ENCODE measurements around the gene HPN.
"Not testable (repeated sequence)": the region's sequence is repeated elsewhere in the genome, so short reads cannot be mapped to it uniquely, and the experiment has no call there.

HPN gene

DNA sequence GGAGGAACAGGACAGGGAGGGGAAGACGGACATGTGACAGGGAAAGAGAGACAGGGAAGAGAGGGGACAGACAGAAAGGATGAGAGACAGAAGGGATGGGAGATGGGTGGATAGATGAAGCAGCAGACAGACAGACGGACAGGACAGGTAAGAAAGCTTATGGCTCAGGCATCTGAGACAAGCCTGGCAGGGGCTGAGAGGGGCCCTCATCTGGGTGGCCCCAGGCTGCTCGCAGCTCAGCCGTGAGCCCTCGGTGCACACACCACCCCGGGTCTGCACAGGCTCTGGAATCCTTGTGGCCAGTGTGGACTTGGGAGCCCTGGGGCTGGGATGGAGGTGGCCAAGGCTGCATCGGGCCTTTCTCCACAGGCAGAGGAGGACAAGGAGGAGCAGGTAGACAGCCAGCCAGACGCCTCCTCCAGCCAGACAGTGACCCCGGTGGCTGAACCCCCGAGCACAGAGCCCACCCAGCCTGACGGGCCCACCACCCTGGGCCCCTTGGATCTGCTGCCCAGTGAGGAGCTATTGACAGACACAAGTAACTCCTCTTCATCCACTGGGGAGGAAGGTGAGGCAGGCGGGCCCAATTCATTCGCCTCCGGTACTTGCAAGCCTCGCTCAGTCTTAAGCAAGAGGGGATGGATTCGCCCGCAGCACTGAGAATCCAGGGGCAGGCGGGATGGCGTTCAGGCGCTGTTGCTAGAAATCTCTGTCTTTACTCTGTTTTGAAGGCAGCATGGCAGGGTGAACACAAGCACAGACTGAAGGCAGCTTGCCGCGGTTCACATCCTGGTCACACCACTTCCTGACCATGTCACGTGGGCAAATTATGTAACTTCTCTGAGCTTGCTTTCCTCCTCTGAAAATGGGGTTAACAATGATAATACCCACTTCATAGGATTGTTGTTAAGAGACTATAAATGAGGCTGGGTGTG lies 27.4 kb upstream of the HPN start:
- no peaks in the 10 kb centered on the region for H3K27me3 Mint-ChIP-seq (ENCODE audit: low read depth)
- no peak for DNase-seq (ENCODE audit: low spot score)

DNA sequence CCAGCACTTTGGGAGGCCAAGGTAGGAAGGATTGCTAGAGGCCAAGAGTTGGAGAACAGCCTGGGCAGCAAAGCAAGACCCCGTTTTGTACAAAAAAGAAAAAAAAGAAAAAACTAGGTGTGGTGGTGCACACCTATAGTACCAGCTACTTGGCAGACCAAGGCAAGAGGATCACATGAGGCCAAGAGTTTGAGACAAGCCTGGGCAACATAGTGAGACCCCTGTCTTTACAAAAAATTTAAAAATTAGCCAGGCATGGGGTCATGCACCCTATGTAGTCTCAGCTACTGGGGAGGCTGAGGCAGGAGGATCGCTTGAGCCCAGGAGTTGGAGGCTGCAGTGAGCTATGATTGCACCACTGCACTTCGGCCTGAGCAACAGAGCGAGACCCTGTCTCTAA lies 26.7 kb upstream of the HPN start:
- Mint-ChIP-seq H3K4me1 (ENCODE audit: low read depth) (peaks cover 26% of the 10 kb centered on the region), H3K4me3 (peak overlapping the region; percentile 63), H3K27ac (peak overlapping the region; percentile 78), H3K36me3 (ENCODE audit: low read depth) (peaks cover 57% of the 10 kb centered on the region)
- H3K9me3 Mint-ChIP-seq; DNase-seq (ENCODE audit: low spot score); H3K27me3 Mint-ChIP-seq (ENCODE audit: low read depth): not testable (repeated sequence)

More for the DNA sequence above, 27.4 kb upstream of the HPN start:
- Mint-ChIP-seq H3K36me3 (ENCODE audit: low read depth) (peaks cover 59% of the 10 kb centered on the region), H3K27ac (peak overlapping the region; percentile 78), H3K9me3 (no peaks in the 10 kb centered on the region), H3K4me1 (ENCODE audit: low read depth) (peaks cover 26% of the 10 kb centered on the region), H3K4me3 (peak overlapping the region; percentile 63)

DNA sequence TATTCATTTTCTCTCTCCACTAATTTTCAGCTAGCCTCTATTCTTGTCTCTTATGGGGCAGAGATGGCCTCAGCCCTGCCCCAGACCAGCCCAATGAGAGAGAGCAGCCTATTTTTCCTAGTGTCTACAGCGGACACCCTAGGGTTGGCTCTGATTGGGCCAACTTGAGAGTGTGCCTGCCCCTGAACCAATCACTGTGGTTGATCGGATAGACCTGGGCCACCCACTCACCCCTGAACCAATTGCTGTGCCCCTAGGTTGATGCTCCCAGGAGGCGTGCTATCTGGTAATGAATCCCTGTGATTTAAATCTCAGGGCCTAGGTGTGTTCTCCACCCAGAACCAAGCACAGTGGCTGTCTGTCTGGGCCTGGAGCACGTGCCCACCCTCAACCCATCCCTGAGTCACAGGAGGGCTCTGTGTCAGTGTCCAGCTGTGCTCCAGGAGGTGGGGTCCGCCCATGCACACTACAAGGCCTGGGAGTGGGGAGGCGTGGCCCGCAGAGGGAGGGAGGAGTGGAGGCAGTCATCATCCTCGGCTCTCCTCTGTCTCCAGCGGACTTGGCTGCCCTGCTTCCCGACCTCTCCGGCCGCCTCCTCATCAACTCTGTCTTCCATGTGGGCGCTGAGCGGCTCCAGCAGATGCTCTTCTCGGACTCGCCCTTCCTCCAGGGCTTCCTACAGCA lies 26.1 kb upstream of the HPN start:
- no peak overlapping the region for H3K27ac Mint-ChIP-seq
- peaks cover 61% of the 10 kb centered on the region for H3K36me3 Mint-ChIP-seq (ENCODE audit: low read depth)
- no peak for DNase-seq (ENCODE audit: low spot score)
- H3K9me3 Mint-ChIP-seq: no peaks in the 10 kb centered on the region
- H3K4me3 Mint-ChIP-seq: no peak overlapping the region
- H3K27me3 Mint-ChIP-seq (ENCODE audit: low read depth): no peaks in the 10 kb centered on the region
- H3K4me1 Mint-ChIP-seq (ENCODE audit: low read depth): peaks cover 26% of the 10 kb centered on the region

DNA sequence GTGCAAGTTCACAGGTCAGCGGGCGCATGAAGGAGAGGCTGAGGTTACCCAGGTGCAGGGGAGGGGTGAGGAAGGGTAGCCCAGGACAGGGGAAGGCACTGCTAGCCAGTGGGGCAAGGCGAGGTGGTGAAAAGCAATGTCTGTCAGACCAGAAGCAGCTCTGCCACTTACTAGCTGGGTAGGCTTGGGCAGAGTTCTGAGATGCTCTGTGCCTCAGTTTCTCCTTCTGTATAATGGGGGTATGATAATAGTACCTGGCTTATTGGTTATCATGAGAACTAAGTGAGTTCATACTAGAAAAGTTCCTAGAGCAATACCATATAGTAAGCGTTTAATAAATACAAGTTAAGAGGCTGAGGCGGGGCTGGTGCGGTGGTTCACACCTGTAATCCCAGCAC lies 25.6 kb upstream of the HPN start:
- Mint-ChIP-seq H3K27ac (no peak overlapping the region), H3K4me1 (ENCODE audit: low read depth) (peaks cover 26% of the 10 kb centered on the region), H3K9me3 (no peaks in the 10 kb centered on the region), H3K27me3 (ENCODE audit: low read depth) (no peaks in the 10 kb centered on the region), H3K36me3 (ENCODE audit: low read depth) (peaks cover 61% of the 10 kb centered on the region), H3K4me3 (no peak overlapping the region)
- no peak for DNase-seq (ENCODE audit: low spot score)

DNA sequence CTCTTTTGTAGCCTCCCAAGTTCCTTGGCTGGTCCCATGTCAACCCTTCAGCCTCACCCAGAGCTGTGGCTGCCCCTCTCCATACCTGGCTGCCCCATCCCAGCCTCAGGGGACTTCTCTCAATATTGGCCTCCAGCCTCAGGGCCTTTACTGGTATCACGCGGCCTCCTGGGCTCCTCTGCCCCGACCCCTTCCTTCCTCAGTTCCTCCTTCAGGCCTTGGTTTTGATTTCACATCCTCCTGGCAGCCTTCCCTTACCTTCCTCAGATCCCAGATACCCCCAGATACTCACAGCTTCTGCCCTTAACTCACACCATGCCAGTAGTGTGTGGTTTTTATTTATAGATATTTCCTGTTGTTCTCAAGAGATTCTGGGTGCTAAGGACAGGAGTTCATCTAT lies 24.0 kb upstream of the HPN start:
- Mint-ChIP-seq H3K4me1 (ENCODE audit: low read depth) (peaks cover 20% of the 10 kb centered on the region), H3K27me3 (ENCODE audit: low read depth) (no peaks in the 10 kb centered on the region), H3K27ac (peak overlapping the region; percentile 10), H3K9me3 (no peaks in the 10 kb centered on the region), H3K4me3 (no peak overlapping the region), H3K36me3 (ENCODE audit: low read depth) (peaks cover 61% of the 10 kb centered on the region)
- DNase-seq (ENCODE audit: low spot score): no peak

DNA sequence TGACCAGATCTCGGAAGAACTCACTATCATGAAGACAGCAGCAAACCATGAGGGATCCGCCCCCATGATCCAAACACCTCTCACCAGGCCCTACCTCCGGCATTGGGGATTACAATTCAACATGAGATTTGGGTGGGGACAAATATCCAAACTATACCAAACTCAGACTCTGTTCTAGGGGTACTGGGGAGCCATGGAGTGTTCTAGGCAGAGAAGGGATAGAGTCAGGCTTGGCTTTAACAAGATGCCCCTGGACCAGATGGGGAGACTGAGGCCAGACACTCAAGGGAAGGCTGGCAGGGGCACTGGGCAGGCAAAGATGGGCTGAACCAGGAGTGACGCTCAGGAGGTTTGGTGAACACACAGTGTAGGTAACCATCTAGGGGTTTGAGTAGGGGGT lies 23.1 kb upstream of the HPN start:
- Mint-ChIP-seq H3K27me3 (ENCODE audit: low read depth) (no peaks in the 10 kb centered on the region), H3K36me3 (ENCODE audit: low read depth) (peaks cover 59% of the 10 kb centered on the region), H3K4me1 (ENCODE audit: low read depth) (peaks cover 11% of the 10 kb centered on the region), H3K9me3 (no peaks in the 10 kb centered on the region), H3K4me3 (no peak overlapping the region), H3K27ac (no peak overlapping the region)
- no peak for DNase-seq (ENCODE audit: low spot score)

DNA sequence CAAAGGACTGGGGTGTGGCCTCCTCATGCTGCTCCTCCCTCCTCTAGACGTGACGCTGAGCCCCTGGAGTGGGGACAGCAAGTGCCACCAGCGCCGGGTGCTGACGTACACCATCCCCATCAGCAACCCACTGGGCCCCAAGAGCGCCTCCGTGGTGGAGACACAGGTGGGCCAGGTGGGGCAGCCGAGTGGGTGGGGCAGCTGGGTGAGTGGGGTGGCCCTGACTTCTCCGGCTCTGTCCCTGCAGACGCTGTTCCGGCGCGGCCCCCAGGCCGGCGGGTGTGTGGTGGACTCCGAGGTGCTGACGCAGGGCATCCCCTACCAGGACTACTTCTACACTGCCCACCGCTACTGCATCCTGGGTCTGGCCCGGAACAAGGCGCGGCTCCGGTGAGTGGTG lies 22.4 kb upstream of the HPN start:
- Mint-ChIP-seq H3K9me3 (no peaks in the 10 kb centered on the region), H3K36me3 (ENCODE audit: low read depth) (peaks cover 54% of the 10 kb centered on the region), H3K27ac (no peak overlapping the region), H3K4me1 (ENCODE audit: low read depth) (peaks cover 6% of the 10 kb centered on the region), H3K4me3 (no peak overlapping the region), H3K27me3 (ENCODE audit: low read depth) (no peaks in the 10 kb centered on the region)
- DNase-seq (ENCODE audit: low spot score): no peak

DNA sequence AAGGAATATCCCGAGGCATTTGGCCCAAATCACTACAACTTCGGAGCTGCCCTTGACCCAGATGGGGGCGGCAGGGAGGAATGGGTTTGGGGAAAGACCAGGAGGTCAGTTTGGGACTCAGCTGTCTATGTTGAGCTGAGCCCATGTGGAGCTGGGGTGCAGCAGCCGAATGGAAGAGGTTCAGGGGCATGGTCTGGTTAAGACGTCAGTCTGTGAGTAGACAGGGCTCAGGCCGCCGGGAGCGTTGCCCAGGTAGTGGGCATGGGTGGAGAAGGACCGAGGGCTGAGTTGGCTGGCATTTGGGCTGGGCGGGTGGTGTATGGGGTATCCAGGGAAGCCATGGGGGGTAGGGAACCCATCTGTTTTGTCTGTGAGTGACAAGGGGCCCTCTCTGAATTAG lies 20.5 kb upstream of the HPN start:
- Mint-ChIP-seq H3K4me3 (no peak overlapping the region), H3K9me3 (no peaks in the 10 kb centered on the region), H3K36me3 (ENCODE audit: low read depth) (peaks cover 46% of the 10 kb centered on the region), H3K4me1 (ENCODE audit: low read depth) (no peaks in the 10 kb centered on the region), H3K27ac (peak overlapping the region; percentile 26), H3K27me3 (ENCODE audit: low read depth) (no peaks in the 10 kb centered on the region)
- no peak for DNase-seq (ENCODE audit: low spot score)

DNA sequence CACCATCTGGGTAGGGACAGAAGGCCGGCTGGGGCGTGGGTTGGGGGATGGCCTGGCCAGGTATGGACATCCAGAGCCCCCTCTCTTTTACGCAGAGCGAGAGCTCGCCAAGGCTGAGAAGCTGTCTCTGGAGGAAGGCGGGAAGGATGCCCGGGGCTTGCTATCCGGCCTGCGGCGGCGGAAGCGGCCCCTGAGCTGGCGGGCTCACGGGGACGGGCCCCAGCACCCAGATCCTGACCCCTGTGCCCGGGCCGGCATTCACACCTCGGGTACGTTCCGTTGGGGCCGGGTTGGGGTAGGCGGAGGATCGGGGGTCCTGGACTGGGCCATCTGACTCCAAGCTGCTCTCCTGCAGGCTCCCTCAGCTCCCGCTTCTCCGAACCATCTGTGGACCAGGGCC lies 19.9 kb upstream of the HPN start:
- Mint-ChIP-seq H3K4me1 (ENCODE audit: low read depth) (no peaks in the 10 kb centered on the region), H3K27me3 (ENCODE audit: low read depth) (no peaks in the 10 kb centered on the region), H3K9me3 (no peaks in the 10 kb centered on the region), H3K27ac (no peak overlapping the region), H3K4me3 (no peak overlapping the region), H3K36me3 (ENCODE audit: low read depth) (peaks cover 48% of the 10 kb centered on the region)
- no peak for DNase-seq (ENCODE audit: low spot score)

DNA sequence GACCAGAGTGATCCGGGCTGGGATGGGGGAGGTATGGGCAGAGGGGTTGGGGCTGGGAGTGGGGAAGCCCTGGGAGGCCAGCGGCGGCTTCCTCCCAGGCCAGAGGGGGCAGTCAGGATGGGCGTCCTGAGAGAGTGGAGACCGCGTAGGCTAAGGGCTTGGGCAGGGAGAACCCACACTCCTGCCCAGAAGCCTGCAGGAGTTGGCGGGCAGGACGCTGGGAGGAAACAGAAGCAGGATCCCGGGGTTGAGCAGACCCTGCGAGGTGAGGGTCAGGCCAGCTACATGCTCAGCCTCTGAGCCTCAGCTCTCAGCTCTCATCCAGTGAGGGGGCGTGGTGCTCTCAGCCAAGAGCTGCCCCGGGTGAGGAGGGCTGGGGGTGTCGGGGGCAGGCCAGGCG lies 19.1 kb upstream of the HPN start:
- Mint-ChIP-seq H3K36me3 (ENCODE audit: low read depth) (peaks cover 52% of the 10 kb centered on the region), H3K4me1 (ENCODE audit: low read depth) (no peaks in the 10 kb centered on the region), H3K27me3 (ENCODE audit: low read depth) (no peaks in the 10 kb centered on the region), H3K4me3 (no peak overlapping the region), H3K9me3 (no peaks in the 10 kb centered on the region), H3K27ac (no peak overlapping the region)
- DNase-seq (ENCODE audit: low spot score): no peak

DNA sequence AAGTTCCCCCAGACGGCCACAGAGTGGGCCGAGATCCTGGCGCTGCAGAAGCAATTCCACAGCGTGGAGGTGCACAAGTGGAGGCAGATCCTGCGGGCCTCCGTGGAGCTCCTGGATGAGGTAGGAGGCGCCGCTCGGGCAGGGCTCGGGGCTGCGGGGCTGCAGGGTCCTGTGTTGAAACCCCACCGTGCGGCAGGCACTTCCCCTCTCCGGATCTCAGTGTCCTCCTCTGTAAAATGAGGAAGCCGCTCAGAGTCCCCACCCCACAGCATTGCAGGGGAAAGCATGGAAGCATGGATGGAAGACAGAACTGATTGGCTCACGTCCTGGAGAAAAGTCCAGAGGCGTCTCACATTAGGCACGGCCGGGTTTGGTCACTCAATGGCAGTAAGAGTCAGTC lies 18.1 kb upstream of the HPN start:
- no peak for DNase-seq (ENCODE audit: low spot score)
- no peak overlapping the region for H3K4me3 Mint-ChIP-seq
- no peaks in the 10 kb centered on the region for H3K27me3 Mint-ChIP-seq (ENCODE audit: low read depth)
- H3K9me3 Mint-ChIP-seq: no peaks in the 10 kb centered on the region
- H3K4me1 Mint-ChIP-seq (ENCODE audit: low read depth): no peaks in the 10 kb centered on the region
- no peak overlapping the region for H3K27ac Mint-ChIP-seq
- H3K36me3 Mint-ChIP-seq (ENCODE audit: low read depth): peaks cover 51% of the 10 kb centered on the region

DNA sequence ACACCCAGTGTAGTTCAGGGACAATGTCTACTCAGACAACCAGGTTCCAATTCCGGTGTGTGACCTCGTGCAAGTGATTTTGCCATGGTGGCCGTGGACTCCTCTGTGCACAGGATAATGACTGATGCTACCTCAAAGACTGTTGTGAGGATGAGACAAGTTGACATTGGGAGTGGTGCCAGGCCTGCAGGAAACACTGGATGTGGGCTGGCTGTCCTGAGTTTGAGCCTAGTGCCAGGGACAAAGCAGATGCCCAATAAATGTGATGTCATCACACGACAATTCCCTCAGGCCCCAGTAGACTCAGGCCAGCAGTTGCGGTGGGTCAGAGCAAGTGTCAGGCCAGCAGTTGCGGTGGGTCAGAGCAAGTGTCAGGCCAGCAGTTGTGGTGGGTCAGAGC lies 17.4 kb upstream of the HPN start:
- no peak for DNase-seq (ENCODE audit: low spot score)
- Mint-ChIP-seq H3K9me3 (no peaks in the 10 kb centered on the region), H3K4me1 (ENCODE audit: low read depth) (no peaks in the 10 kb centered on the region), H3K36me3 (ENCODE audit: low read depth) (peaks cover 49% of the 10 kb centered on the region), H3K27ac (no peak overlapping the region), H3K27me3 (ENCODE audit: low read depth) (no peaks in the 10 kb centered on the region), H3K4me3 (no peak overlapping the region)

DNA sequence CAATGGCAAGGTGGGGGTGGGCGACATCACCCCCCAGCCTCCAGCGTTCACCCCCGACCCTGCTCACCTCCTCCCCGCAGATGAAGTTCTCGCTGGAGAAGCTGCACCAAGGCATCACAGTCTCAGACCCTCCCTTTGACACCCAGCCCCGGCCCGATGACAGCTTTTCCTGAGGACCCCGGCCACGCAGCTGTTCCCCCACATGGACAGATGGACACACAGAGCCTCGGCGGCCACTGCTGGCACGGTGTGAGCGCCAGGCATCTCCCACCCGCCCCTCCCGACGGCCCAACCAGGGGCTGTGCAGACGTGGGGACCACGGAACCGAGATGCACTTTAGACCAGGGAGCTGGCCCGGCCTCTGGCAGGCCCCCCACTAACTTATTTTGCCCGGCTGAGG lies 15.6 kb upstream of the HPN start:
- Mint-ChIP-seq H3K4me1 (ENCODE audit: low read depth) (no peaks in the 10 kb centered on the region), H3K27me3 (ENCODE audit: low read depth) (peaks cover 5% of the 10 kb centered on the region), H3K4me3 (no peak overlapping the region), H3K9me3 (no peaks in the 10 kb centered on the region), H3K27ac (no peak overlapping the region), H3K36me3 (ENCODE audit: low read depth) (peaks cover 35% of the 10 kb centered on the region)
- no peak for DNase-seq (ENCODE audit: low spot score)

DNA sequence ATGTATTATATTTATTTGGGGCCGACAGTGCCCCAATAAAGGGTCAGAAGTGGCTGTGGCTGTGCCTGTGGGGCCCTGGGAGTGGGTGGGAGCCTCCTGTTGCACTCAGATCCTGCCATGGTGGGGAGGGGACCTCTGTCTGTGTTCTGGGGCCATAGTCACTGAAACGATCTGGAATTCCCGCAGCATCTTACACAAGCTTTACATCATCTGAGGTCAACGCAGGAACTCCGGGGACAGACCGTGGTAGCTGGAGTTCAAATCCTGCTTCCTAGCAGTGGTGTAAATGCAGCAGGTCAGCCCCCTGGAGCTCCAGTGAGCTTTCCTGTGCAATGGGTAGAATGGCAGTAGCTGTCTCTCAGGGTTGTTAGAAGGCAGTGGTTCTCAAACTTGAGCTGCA lies 15.1 kb upstream of the HPN start:
- peaks cover 3% of the 10 kb centered on the region for H3K4me1 Mint-ChIP-seq (ENCODE audit: low read depth)
- peaks cover 34% of the 10 kb centered on the region for H3K36me3 Mint-ChIP-seq (ENCODE audit: low read depth)
- H3K27ac Mint-ChIP-seq: no peak overlapping the region
- H3K4me3 Mint-ChIP-seq: no peak overlapping the region
- no peaks in the 10 kb centered on the region for H3K9me3 Mint-ChIP-seq
- H3K27me3 Mint-ChIP-seq (ENCODE audit: low read depth): peaks cover 9% of the 10 kb centered on the region
- DNase-seq (ENCODE audit: low spot score): no peak
